Mesendoderm (in vitro differentiated cells): Measurements from ENCODE around the gene SPEG.

Source experiments
- DNase-seq: peaks from one replicate; pipeline ENCODE4 v3.0.0; 2013
- H2AK5ac ChIP-seq: 2 replicates; pipeline ENCODE4 v1.6.1; 2013; ENCODE audit warnings: low read length, inconsistent platforms
- H2BK120ac ChIP-seq: 2 replicates; pipeline ENCODE4 v1.6.1; 2013; ENCODE audit warnings: low read depth, mild to moderate bottlenecking, low read length, moderate library complexity, mixed read lengths
- H2BK15ac ChIP-seq: replicated peaks from 2 replicates; pipeline ENCODE4 v1.6.1; 2013; ENCODE audit warnings: low read depth, mild to moderate bottlenecking, moderate library complexity
- H2BK5ac ChIP-seq: 2 replicates; pipeline ENCODE4 v1.6.1; 2013; ENCODE audit warnings: low read length, inconsistent platforms
- H3K18ac ChIP-seq: 2 replicates; pipeline ENCODE4 v1.6.1; 2013; ENCODE audit warnings: mild to moderate bottlenecking, low read length, mixed read lengths
- H3K23ac ChIP-seq: one replicate; pipeline ENCODE4 v1.6.1; 2013; ENCODE audit warnings: low read length
- H3K27ac ChIP-seq: 2 replicates; pipeline ENCODE4 v1.5.1; 2013; ENCODE audit warnings: low read depth, mild to moderate bottlenecking, inconsistent platforms, low read length, moderate library complexity
- H3K27me3 ChIP-seq: 2 replicates; pipeline ENCODE4 v1.6.1; 2013; ENCODE audit warnings: low read length, control low read depth, mild to moderate bottlenecking, inconsistent platforms; ENCODE audit not compliant: insufficient read depth, poor library complexity
- H3K36me3 ChIP-seq: 2 replicates; pipeline ENCODE4 v1.6.1; 2013; ENCODE audit warnings: low read length, inconsistent platforms; ENCODE audit not compliant: control insufficient read depth, insufficient read depth
- H3K4ac ChIP-seq: one replicate; pipeline ENCODE4 v1.6.1; 2013; ENCODE audit warnings: low read depth, mild to moderate bottlenecking, low read length, moderate library complexity
- H3K4me1 ChIP-seq: 2 replicates; pipeline ENCODE4 v1.6.1; 2013; ENCODE audit warnings: low read depth, low read length, inconsistent platforms; ENCODE audit not compliant: control insufficient read depth
- H3K4me2 ChIP-seq: 2 replicates; pipeline ENCODE4 v1.6.1; 2013; ENCODE audit warnings: low read length
- H3K4me3 ChIP-seq: 2 replicates; pipeline ENCODE4 v1.5.1; 2013; ENCODE audit warnings: mild to moderate bottlenecking, low read length
- H3K56ac ChIP-seq: one replicate; pipeline ENCODE4 v1.6.1; 2013; ENCODE audit warnings: low read length
- H3K79me1 ChIP-seq: 2 replicates; pipeline ENCODE4 v1.6.1; 2013; ENCODE audit warnings: low read length, inconsistent platforms
- H3K79me2 ChIP-seq: 2 replicates; pipeline ENCODE4 v1.6.1; 2013; ENCODE audit warnings: mild to moderate bottlenecking, low read length; ENCODE audit not compliant: control insufficient read depth, insufficient read depth
- H3K9ac ChIP-seq: 2 replicates; pipeline ENCODE4 v1.6.1; 2013; ENCODE audit warnings: low read length, inconsistent platforms
- H4K5ac ChIP-seq: one replicate; pipeline ENCODE4 v1.6.1; 2013; ENCODE audit warnings: low read length
- H4K8ac ChIP-seq: one replicate; pipeline ENCODE4 v1.6.1; 2013; ENCODE audit warnings: low read depth, mild to moderate bottlenecking, control low read depth, low read length, moderate library complexity
- WGBS: extraction: QIAGEN DNeasy Blood & Tissue Kit; methylation state at CpG from one replicate; pipeline ENCODE4 v1.1.7; 2013; ENCODE audit warnings: low lambda C conversion rate, missing lambda C conversion rate; ENCODE audit not compliant: insufficient coverage; ENCODE audit errors: extremely low coverage; 5-methylcytosine and 5-hydroxymethylcytosine counted together

SPEG gene

GRCh38 chr2:219470429-219470828 lies 35.8 kb downstream of the SPEG start:
- no CpG with 5 or more reads among the region's 4 CpGs for WGBS
- no peak overlapping the region for H2AK5ac ChIP-seq
- no peaks in the 10 kb centered on the region for H3K4me1 ChIP-seq
- no peak overlapping the region for H3K4ac ChIP-seq
- H2BK15ac ChIP-seq = no peak overlapping the region
- H4K5ac ChIP-seq = no peak overlapping the region
- no peaks in the 10 kb centered on the region for H3K79me2 ChIP-seq
- H3K27me3 ChIP-seq = no peaks in the 10 kb centered on the region
- H3K36me3 ChIP-seq = no peaks in the 10 kb centered on the region
- H3K23ac ChIP-seq = peak overlapping the region; percentile 66
- no peak for DNase-seq
- H3K18ac ChIP-seq = no peak overlapping the region
- H3K4me3 ChIP-seq = no peak overlapping the region
- H3K9ac ChIP-seq = no peak overlapping the region
- H3K4me2 ChIP-seq = no peak overlapping the region
- no peaks in the 10 kb centered on the region for H3K79me1 ChIP-seq
- H2BK5ac ChIP-seq = no peak overlapping the region
- no peak overlapping the region for H3K27ac ChIP-seq
- no peak overlapping the region for H4K8ac ChIP-seq
- H2BK120ac ChIP-seq = no peak overlapping the region
- H3K56ac ChIP-seq = no peak overlapping the region

GRCh38 chr2:219471476-219472371 lies 37.1 kb downstream of the SPEG start:
- Histone ChIP-seq H3K4ac (no peak overlapping the region), H3K18ac (no peak overlapping the region), H4K8ac (no peak overlapping the region), H2AK5ac (no peak overlapping the region), H2BK15ac (no peak overlapping the region), H3K4me2 (no peak overlapping the region), H3K4me3 (no peak overlapping the region), H3K79me2 (no peaks in the 10 kb centered on the region), H4K5ac (no peak overlapping the region), H3K27ac (no peak overlapping the region), H2BK5ac (no peak overlapping the region), H3K36me3 (no peaks in the 10 kb centered on the region), H3K9ac (no peak overlapping the region), H3K4me1 (no peaks in the 10 kb centered on the region), H3K79me1 (no peaks in the 10 kb centered on the region), H3K27me3 (no peaks in the 10 kb centered on the region), H2BK120ac (no peak overlapping the region), H3K23ac (no peak overlapping the region), H3K56ac (no peak overlapping the region)
- no peak for DNase-seq
- no CpG with 5 or more reads among the region's 22 CpGs for WGBS

GRCh38 chr2:219472629-219473187 lies 38.1 kb downstream of the SPEG start:
- Histone ChIP-seq H3K4me1 (no peaks in the 10 kb centered on the region), H4K5ac (no peak overlapping the region), H3K27ac (no peak overlapping the region), H3K79me1 (no peaks in the 10 kb centered on the region), H3K79me2 (no peaks in the 10 kb centered on the region), H3K4me2 (no peak overlapping the region), H2AK5ac (no peak overlapping the region), H4K8ac (no peak overlapping the region), H3K23ac (no peak overlapping the region), H3K18ac (no peak overlapping the region), H2BK15ac (no peak overlapping the region), H3K9ac (no peak overlapping the region), H3K56ac (no peak overlapping the region), H3K4ac (no peak overlapping the region), H2BK5ac (no peak overlapping the region), H2BK120ac (no peak overlapping the region), H3K36me3 (no peaks in the 10 kb centered on the region), H3K27me3 (no peaks in the 10 kb centered on the region), H3K4me3 (no peak overlapping the region)
- no peak for DNase-seq
- WGBS = no CpG with 5 or more reads among the region's 12 CpGs

GRCh38 chr2:219473511-219473910 lies 38.9 kb downstream of the SPEG start:
- Histone ChIP-seq H4K5ac (no peak overlapping the region), H3K79me2 (no peaks in the 10 kb centered on the region), H3K27me3 (no peaks in the 10 kb centered on the region), H3K4me1 (no peaks in the 10 kb centered on the region), H3K4ac (no peak overlapping the region), H3K56ac (no peak overlapping the region), H2BK15ac (no peak overlapping the region), H3K27ac (no peak overlapping the region), H2BK120ac (no peak overlapping the region), H3K23ac (no peak overlapping the region), H3K9ac (no peak overlapping the region), H3K4me3 (no peak overlapping the region), H2BK5ac (no peak overlapping the region), H3K18ac (no peak overlapping the region), H3K36me3 (no peaks in the 10 kb centered on the region), H3K4me2 (no peak overlapping the region), H3K79me1 (no peaks in the 10 kb centered on the region), H2AK5ac (no peak overlapping the region), H4K8ac (no peak overlapping the region)
- no CpG with 5 or more reads among the region's 18 CpGs for WGBS
- no peak for DNase-seq

GRCh38 chr2:219474285-219475060 lies 39.8 kb downstream of the SPEG start:
- no peaks in the 10 kb centered on the region for H3K4me1 ChIP-seq
- H2BK15ac ChIP-seq = no peak overlapping the region
- H3K36me3 ChIP-seq = no peaks in the 10 kb centered on the region
- no peak overlapping the region for H2BK120ac ChIP-seq
- no peak overlapping the region for H3K56ac ChIP-seq
- no peaks in the 10 kb centered on the region for H3K27me3 ChIP-seq
- H3K4me3 ChIP-seq = no peak overlapping the region
- H3K23ac ChIP-seq = no peak overlapping the region
- H3K4ac ChIP-seq = no peak overlapping the region
- no peak overlapping the region for H4K5ac ChIP-seq
- no peak overlapping the region for H3K9ac ChIP-seq
- no peak overlapping the region for H3K27ac ChIP-seq
- no peak overlapping the region for H3K18ac ChIP-seq
- H4K8ac ChIP-seq = no peak overlapping the region
- no peak overlapping the region for H3K4me2 ChIP-seq
- H3K79me1 ChIP-seq = no peaks in the 10 kb centered on the region
- H2BK5ac ChIP-seq = no peak overlapping the region
- no peak for DNase-seq
- no peak overlapping the region for H2AK5ac ChIP-seq
- WGBS = no CpG with 5 or more reads among the region's 11 CpGs
- no peaks in the 10 kb centered on the region for H3K79me2 ChIP-seq
